ENCODE results near the gene HBA2. TPM values are rescaled to one million over a fixed set of nuclear protein-coding genes. Genes with fewer than 3 reads are reported as not detected.
"Not testable (repeated sequence)": the region's sequence is repeated elsewhere in the genome, so short reads cannot be mapped to it uniquely, and the experiment has no call there.

Gene HBA2
- total RNA-seq, 1 donor from 2014 or later = 67.1 TPM

- DNase-seq (ENCODE audit: low spot score); ATAC-seq: not testable (repeated sequence)
These were observed 657 bp downstream of the HBA2 start for GRCh38 chr16:173211-173854.

DNA sequence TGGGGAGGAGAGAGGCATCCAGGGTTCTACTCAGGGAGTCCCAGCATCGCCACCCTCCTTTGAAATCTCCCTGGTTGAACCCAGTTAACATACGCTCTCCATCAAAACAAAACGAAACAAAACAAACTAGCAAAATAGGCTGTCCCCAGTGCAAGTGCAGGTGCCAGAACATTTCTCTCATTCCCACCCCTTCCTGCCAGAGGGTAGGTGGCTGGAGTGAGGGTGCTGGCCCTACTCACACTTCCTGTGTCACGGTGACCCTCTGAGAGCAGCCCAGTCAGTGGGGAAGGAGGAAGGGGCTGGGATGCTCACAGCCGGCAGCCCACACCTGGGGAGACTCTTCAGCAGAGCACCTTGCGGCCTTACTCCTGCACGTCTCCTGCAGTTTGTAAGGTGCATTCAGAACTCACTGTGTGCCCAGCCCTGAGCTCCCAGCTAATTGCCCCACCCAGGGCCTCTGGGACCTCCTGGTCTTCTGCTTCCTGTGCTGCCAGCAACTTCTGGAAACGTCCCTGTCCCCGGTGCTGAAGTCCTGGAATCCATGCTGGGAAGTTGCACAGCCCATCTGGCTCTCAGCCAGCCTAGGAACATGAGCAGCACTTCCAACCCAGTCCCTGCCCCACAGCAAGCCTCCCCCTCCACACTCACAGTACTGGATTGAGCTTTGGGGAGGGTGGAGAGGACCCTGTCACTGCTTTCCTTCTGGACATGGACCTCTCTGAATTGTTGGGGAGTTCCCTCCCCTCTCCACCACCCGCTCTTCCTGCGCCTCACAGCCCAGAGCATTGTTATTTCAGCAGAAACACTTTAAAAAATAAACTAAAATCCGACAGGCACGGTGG is 1.5 kb downstream of the HBA2 start:
- peak; percentile 52 for ATAC-seq
- DNase-seq (ENCODE audit: low spot score) = not testable (repeated sequence)

GRCh38 chr16:175011-175949 is 2.6 kb downstream of the HBA2 start:
- ATAC-seq = no peak
- no peak for DNase-seq (ENCODE audit: low spot score)

- DNase-seq (ENCODE audit: low spot score); ATAC-seq: not testable (repeated sequence)
These were observed 3.3 kb downstream of the HBA2 start for GRCh38 chr16:176006-176405.

- DNase-seq (ENCODE audit: low spot score); ATAC-seq: not testable (repeated sequence)
These were observed 4.1 kb downstream of the HBA2 start, which contains the start of gene HBA1 for GRCh38 chr16:176477-177382. Gene HBA1, plus strand, starts transcription at chr16:176680. Its CDS starts 37 bp downstream, at chr16:176717.

DNA sequence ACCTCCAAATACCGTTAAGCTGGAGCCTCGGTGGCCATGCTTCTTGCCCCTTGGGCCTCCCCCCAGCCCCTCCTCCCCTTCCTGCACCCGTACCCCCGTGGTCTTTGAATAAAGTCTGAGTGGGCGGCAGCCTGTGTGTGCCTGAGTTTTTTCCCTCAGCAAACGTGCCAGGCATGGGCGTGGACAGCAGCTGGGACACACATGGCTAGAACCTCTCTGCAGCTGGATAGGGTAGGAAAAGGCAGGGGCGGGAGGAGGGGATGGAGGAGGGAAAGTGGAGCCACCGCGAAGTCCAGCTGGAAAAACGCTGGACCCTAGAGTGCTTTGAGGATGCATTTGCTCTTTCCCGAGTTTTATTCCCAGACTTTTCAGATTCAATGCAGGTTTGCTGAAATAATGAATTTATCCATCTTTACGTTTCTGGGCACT is 4.7 kb downstream of the HBA2 start:
- ATAC-seq = no peak
- DNase-seq (ENCODE audit: low spot score) = no peak

DNA sequence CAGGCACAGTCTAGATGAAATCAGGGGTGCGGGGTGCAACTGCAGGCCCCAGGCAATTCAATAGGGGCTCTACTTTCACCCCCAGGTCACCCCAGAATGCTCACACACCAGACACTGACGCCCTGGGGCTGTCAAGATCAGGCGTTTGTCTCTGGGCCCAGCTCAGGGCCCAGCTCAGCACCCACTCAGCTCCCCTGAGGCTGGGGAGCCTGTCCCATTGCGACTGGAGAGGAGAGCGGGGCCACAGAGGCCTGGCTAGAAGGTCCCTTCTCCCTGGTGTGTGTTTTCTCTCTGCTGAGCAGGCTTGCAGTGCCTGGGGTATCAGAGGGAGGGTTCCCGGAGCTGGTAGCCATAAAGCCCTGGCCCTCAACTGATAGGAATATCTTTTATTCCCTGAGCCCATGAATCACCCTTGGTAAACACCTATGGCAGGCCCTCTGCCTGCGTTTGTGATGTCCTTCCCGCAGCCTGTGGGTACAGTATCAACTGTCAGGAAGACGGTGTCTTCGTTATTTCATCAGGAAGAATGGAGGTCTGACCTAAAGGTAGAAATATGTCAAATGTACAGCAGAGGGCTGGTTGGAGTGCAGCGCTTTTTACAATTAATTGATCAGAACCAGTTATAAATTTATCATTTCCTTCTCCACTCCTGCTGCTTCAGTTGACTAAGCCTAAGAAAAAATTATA is 5.4 kb downstream of the HBA2 start:
- DNase-seq (ENCODE audit: low spot score) (no peak), ATAC-seq (no peak)

- no peak for DNase-seq (ENCODE audit: low spot score)
- no peak for ATAC-seq
These were observed 6.0 kb downstream of the HBA2 start for GRCh38 chr16:178668-179015.

- ATAC-seq = no peak
- no peak for DNase-seq (ENCODE audit: low spot score)
These were observed 6.8 kb downstream of the HBA2 start for GRCh38 chr16:179211-180092.

GRCh38 chr16:180101-180675 is 7.5 kb downstream of the HBA2 start, which contains the start of gene HBQ1:
Gene HBQ1, plus strand, starts transcription at chr16:180459. Its CDS starts 28 bp downstream, at chr16:180487.
- no peak for ATAC-seq
- no peak for DNase-seq (ENCODE audit: low spot score)

GRCh38 chr16:180681-181564 is 8.2 kb downstream of the HBA2 start:
- DNase-seq (ENCODE audit: low spot score) = no peak
- peak; percentile 45 for ATAC-seq

GRCh38 chr16:181565-182021 is 8.9 kb downstream of the HBA2 start:
- ATAC-seq (peak; percentile 93), DNase-seq (ENCODE audit: low spot score) (peak; percentile 72)

GRCh38 chr16:183005-183404 is 10.3 kb downstream of the HBA2 start:
- DNase-seq (ENCODE audit: low spot score) = no peak
- no peak for ATAC-seq

- ATAC-seq = no peak
- DNase-seq (ENCODE audit: low spot score) = no peak
These were observed 12.5 kb downstream of the HBA2 start for GRCh38 chr16:185213-185612.

GRCh38 chr16:185691-186090 is 13.0 kb downstream of the HBA2 start:
- ATAC-seq (no peak), DNase-seq (ENCODE audit: low spot score) (no peak)

DNA sequence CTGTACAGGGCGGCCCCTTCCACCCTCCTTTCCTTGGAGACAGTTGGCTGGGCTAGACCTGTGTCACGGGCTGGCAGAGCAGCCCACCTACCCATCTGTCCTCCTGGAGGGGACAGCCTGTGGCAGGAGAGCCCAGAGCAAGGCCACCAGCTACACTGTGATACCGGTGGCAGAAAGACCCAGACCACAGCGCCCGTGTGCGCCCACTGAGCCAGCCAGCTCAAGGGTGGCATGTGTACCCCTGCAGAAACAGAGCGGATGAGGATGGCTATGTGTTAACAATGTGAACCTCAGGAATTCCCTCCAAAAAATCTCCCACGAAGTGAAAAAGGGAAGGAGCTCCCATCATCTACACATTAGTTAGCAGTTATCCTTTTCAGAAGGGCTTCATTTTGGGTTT is 14.7 kb downstream of the HBA2 start:
- ATAC-seq (no peak), DNase-seq (ENCODE audit: low spot score) (no peak)

DNA sequence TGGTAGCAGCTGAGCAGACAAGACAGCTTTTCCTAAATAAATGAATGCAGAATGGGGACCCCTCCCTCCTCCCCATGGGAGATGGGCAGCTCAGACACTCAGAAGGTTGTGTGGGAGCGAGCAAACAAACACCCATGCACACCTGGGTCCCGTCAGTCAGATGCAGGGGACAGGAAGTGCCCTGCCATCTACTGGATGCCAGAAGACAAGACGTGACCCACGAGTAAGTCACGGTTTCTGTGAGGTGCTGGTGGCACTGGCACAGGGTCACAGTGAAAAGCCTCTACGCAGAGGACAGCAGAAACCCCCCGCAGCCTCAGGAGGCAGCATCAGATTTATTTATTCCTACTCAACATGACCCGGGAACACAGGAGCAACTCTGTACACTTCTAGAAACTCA is 16.0 kb downstream of the HBA2 start:
- ATAC-seq = peak; percentile 38
- no peak for DNase-seq (ENCODE audit: low spot score)

Measured in left lobe of liver (tissue), 2 donors.